Left renal cortex interstitium (tissue), 4 donors: ENCODE results near the gene ADAMTS14. TPM values are rescaled to one million over a fixed set of nuclear protein-coding genes. Genes with fewer than 3 reads are reported as not detected.
"Not testable (repeated sequence)": the region's sequence is repeated elsewhere in the genome, so short reads cannot be mapped to it uniquely, and the experiment has no call there.

Experiments used
- DNase-seq, 4 donors: peaks; one replicate each; pipeline ENCODE4 v3.0.0-alpha.2; 2013; ENCODE audit warnings: low read depth in 4 of 4, low spot score in 2 of 4, missing footprints in 1 of 4
- polyA plus RNA-seq, 4 donors: library from polyadenylated mRNA; unstranded; fragments of 120-200 nt; gene quantifications; one replicate each; pipeline ENCODE4 v1.2.1, GENCODE V29; 2013; ENCODE audit not compliant: insufficient read length in 4 of 4

ADAMTS14 gene
- polyA plus RNA-seq, 4 donors = 0.96 to 1.6 (median 1.4) TPM

DNA sequence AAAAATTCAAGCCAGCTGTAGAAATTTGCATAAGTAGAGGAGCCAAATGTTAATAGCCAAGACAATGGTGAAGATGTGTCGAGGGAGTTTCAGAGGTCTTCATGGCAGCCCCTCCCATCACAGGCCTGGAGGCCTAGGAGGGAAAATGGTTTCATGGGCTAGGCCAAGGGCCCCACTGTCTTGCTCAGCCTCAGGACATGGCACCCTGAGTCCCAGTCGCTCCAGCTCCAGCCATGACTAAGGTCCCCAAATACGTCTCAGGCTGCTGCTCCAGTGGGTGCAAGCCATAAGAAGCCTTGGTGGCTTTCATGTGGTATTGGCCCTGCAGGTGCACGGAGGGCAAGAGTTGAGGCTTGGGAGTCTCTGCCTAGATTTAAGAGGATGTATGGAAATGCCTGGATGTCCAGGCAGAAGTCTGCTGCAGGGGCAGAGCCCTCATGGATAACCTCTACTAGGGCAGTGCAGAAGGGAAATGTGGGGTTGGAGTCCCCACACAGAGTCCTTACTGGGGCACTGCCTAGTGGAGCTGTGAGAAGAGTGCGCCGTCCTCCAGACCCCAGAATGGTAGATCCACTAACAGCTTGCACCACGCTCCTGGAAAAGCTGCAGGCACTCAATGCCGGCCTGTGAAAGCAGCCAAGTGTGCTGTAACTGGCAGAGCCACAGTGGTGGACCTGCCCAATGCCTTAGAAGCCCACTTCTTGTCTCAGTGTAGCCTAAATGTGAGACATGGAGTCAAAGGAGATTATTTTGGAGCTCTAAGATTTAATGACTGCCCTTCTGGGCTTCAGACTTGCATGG lies 93.7 kb downstream of the ADAMTS14 start:
- no peak for DNase-seq

DNA sequence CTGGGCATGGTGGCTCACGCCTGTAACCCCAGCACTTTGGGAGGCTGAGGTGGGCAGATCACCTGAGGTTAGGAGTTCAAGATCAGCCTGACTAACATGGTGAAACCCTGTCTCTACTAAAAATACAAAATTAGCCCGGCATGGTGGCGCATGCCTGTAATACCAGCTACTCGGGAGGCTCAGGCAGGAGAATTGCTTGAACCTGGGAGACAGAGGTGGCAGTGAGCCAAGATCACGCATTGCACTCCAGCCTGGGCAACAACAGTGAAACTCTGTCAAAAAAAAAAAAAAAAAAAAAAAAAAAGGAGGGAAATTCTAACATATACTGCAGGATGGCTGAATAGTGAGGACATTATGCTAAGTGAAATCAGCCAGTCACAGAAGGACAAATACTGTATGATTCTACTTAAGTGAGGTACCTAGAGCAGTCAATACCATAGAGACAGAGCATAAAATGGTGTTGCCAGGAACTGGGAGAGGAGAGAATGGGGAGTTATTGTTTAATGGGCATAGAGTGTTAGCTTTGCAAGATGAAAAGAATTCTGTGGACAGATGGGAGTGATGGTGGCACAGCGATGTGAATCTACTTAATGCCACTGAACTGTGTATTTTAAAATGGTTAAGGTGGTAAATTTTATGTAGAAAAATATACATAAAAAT lies 95.8 kb downstream of the ADAMTS14 start:
- not testable (repeated sequence) for DNase-seq

DNA sequence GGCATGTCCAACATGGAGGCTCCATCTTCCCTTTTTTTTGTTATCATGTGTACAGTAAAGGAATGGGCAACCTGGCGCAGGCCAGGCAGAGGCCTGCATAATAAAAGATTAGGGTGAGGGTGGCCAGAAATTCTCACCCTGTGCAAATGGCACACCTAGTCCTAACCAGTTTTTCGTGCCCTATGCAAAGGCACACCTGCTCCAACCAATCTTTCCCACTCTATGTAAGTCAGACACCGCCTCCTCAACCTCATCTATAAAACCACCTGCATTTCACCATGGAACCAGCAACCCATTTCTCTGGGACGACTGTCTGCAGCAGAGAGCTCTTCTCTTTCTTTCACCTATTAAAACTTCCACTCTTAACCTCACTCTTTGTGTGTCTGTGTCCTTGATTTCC lies 96.8 kb downstream of the ADAMTS14 start:
- DNase-seq = no peak

DNA sequence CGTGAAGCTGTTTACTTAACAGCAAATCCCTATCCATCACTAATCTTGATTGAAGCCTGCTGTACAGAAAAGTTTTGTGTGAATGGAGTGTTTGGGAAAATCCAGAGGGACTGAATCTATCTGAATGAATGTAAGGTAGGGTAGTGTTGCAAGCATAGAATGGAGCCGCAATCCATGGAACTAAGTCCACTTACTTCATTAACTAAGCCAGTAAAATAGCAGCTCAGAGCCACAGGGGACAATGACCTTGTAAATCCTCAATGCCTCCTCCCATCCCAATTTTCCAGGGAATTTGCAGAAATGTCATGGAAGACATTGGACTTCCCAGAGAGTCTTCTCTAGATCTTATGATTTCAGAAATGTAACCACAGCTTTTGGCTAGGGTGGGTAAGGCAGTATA lies 97.7 kb downstream of the ADAMTS14 start:
- DNase-seq = no peak

DNA sequence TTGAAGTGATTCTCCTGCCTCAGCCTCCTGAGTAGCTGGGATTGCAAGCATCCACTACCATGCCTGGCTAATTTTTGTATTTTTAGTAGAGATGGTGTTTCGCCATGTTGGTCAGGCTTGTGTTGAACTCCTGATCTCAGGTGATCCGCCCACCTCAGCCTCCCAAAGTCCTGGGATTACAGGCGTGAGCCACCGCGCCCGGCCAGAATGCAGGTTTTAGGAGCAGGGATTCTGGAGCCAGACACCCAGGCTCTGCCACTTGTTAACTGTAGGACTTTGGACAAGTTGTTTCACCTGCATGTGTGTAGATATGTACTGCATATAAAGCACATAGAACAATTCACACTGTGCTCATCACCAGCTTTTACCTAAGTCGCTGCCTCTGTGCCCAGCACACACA lies 98.2 kb downstream of the ADAMTS14 start:
- DNase-seq = not testable (repeated sequence)

DNA sequence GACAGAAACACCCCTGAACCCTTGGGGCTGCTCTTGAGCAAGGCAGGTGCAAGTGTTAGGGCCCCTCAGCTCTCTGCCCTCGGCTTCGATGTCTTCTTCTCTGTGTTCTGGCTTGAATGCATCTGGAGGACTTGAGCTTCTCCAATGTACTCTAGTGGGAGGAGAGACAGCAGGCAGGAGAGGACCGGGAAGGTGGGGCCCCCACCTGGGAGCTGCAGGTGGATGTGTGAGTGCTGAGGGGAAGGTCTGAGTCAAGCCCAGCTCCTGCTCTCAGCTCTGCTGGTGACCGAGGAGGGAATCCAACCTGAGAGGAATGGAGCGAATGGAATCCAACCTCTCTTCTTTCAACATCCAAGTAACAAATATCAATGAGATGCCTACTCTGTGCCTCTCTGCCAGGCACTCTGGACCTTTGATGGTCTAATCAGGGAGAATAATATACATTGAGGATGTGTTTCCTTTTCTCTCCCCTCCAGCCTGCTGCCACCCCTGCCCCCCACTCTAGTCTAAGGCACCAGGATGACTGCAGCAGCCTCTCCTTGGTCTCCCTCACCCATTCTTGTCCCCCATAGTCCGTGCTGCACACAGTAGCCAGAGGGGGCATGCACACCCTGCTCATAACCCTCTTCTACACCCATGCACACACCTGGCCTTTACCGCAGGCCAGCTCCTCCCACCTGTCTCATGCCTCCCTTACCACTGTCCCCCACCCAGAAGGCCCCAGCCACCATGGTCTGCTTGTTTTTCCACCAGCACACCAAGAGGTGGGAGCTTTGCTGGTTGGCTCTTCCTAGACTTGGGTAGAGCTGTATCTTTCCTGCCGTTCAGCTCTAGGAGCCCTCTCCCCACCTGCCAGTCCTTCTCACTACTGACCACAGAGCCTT lies 99.2 kb downstream of the ADAMTS14 start:
- no peak for DNase-seq

DNA sequence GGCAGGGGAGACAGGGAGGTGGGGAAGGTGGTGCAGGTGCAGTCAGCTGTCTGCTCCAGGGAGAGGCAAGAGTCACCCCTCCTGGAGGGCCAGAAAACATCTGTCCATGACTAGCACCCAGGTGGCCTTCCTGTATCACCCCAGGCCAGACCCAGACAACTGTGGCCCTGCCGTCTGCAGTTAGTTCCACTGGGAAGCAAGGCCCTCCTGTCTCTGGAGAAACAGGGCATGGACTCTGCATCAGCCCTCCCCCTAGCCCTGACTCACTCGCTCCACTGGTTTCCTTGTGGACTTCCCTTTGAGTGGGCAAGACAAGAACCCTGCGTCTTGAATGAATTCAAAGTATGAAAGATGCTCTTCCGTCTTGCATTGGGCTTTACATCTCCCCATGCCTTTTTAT lies 100.3 kb downstream of the ADAMTS14 start:
- no peak for DNase-seq

DNA sequence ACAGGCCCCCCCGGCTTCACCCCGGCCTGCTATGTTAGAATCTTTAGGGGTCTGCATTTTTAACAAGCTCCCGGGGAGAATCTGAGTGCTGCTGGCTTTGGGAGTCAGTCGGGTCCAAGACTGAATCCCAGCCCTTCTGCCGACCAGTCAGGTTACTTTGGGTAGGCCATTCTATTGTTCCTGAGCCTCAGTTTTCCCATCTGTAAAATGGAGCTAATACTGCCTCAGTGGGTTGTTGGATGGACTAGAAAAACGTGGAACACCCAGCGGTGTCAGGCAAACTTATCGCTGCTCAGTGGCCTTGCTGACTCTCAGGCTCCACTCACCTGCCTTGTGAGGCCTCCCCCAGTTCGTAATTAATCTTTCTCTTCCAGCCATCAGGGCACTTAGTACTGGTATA lies 101.2 kb downstream of the ADAMTS14 start:
- no peak for DNase-seq

DNA sequence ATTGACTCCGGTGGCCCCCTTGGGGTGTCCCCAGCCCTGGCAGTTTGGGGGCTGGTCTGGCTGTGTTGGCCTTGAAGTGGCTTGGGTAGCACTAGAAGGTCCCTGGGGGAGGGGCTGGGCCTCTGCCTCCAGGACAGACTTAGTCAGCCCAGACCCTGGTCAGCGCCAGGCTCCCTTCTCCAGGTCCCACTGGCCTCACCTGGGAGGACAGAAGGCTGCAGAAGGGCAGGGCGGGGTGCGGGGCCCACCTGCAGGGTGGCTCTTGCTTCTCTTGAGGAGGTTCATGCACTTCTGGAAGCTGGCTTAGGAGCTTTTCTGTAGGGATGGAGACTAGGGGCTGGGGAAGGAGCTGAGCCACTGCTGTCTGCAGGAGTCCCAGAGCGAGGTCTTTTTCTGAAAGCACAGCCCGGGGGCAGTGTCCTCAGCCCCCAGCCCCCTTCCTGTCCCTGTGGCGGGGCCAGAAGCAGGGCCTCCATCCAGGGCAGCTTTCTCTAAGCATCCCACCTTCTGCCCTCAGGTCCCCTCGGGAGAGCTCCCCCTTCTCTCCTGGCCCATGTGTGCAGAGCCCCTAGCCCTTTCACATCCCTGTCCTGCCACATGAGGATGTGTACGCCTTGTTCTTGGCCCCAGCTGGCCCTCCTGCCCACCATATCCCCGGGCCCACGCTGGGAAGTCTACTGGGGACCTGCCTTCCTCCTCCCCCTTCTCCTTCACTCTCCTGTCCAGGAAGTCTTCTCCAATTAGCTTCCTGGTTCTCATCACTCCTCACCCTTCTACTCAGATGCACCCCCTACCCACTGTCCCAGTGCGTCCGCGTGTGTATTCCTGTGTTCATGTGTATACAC lies 101.9 kb downstream of the ADAMTS14 start:
- DNase-seq = no peak

DNA sequence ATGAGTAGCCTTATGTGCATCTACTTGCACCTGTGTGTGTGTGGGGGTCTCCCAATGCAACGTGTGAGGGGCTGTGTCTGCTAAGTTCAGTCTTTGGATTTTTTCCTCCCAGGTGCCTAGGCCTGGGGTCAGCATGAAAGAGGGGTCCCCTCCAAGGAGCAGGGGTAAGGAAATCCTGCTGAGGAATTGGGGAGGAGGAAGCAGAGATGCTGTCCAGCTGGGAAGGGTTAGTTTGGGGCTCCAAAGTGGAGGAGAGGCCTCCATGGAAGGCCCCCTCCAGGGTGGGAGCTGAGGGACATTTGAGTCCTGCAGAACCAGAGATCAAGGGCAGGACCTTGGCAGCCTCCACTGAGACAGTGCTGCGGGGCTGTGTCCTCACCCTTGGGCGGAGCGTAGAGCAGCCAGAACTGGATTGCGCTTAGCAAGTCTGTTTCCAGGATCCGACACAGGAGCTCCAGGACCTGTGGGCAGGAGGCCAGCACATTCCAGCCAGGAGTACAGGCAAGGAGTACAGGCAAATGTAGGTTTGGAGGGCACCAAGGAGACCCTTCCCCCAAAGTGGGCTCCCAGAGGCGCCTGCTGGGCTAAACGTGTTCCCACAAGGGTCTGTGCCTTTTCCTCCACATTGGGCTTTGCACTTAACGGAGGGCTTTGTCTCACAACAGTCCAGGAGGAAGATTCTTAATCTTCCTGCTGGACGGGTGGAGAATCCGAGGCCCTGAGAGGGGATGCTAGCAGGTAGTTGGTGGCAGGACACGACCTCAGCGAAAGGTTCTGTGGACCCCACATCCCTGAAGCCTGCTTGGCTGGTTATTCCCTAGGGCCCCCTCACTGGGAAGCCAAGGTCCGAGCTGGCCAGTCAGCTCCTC lies 102.7 kb downstream of the ADAMTS14 start:
- no peak for DNase-seq

DNA sequence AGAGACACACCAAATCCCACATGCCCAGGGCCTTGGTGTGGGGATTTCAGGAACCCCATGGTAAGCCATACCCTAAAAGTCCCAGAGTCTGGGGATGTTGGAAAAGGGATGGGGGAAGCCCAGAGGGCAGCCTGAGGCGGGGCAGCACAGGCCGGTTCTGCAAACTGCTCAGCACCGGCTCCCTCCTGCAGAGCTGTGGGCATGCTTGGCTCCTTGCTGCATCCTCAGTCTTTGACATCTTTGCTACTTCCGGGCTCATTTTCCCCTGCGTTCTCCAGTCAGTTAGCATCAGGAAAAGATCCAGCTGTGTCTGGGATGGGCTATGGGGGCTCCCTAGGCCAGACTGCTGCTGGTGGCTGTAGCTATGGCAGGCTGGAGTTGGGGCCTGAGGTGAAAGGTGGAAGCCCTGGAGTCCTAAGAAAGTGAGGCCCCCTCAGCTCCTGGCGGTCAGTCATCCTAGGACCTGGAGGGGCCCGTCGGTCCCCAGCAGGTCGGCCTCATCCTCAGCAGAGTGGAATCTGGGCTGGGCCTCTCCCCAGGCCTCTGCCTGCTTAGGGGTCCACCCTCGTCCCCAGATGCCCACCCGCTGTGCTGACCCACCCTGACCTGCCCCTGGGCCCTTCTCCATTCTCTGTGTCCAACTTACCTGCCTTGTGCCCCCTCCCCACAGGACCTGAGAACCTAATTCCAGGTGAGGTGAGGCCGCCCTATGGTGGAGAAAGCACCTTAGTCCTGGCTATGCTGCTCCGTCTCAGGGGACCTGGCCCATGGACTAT lies 103.6 kb downstream of the ADAMTS14 start:
- DNase-seq = no peak

DNA sequence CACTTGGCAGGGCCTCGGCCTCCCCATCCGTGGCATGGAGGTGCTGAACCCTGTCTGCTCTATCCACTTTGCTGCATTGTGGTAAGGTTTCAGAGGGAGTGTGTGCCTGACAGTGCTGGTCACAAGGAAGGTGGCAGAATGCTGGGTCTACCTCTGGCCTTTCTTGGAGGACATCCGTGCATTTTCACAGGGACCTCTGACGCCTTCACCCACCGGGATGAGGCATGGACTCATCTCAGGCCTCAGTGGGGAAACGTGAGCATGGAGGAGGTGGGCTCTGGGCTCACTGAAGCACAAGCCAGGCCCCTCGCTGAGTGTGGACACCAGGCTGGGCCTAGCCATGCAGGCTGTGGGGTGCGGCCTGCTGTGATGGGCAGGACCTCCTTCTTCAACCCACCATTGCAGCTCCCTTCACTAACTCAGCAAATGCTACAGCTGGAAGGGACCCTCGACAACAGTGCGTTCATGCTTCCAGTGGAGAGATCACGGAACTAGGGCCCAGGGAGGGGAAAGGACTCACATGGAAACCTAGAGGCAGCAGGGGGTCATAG lies 104.2 kb downstream of the ADAMTS14 start:
- DNase-seq = no peak

DNA sequence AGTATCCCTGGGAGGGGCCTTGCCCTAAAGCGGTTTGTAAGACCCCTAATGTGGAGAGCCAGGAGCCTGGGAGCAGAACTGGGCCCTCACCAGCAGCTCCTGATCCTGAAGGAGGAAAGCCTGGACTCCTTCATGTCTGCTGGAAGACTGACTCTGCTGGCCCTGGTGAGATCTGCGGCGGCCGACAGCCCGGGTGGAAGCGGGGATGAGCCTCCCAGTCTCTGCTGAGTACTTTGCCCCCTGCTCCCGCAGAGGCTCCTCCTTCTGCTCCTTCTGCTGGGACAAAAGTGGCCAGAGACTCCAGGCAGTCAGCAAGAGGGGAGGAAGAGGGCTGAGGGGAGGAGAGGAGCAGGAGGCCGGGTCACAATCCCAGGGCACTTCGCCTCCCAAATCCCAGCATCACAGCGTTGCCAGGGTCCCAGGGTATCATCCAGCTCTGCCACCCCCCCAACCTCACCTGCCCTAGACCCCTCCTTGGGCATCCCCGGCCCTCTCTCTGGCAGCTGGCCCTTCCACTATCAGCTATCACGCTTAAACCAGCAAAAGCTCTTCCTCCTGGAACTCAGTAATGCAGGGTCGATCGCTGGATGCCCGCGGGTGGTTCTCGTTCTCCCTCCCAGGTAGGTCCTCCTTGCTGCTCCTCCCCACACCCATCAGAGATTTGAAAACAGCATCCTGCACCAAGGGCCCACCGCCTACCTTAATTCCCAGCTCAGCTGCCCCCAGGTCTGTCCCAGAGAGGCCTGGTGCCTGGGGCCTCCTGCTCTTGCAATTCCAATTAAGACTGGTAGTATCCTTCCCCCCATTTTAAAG lies 105.0 kb downstream of the ADAMTS14 start:
- no peak for DNase-seq

DNA sequence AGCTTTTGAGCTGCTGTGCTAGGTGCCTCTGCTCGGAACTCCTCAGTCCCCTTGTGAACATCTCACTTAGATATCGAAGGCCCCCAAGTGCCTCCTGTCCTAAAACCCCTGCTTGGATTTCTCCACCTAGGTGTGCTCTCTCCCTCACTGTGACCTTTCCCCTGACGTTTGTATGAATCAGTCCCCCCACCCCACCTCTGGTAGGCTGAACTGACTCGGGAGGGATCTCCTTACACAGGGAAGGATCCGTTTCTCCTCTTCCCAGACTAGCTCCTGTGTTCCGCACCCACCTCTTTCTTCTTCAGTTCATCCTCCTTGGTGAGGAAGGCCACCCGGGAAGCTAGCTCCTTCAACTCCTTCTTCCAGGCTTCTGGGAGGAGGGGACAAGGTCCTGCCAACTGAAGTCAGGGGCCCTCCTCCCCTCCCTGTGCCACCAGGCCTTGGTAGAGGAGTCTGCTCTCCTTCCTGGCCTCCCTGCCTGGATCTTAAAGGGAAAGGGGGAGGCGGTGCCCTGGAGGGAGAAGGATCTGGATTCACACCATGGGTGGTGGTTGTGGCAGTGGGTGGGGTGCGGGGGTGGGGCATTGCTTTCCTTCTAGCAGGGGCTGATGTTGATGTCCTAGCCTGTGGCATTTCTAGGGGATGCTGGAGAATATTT lies 106.1 kb downstream of the ADAMTS14 start:
- DNase-seq = no peak

DNA sequence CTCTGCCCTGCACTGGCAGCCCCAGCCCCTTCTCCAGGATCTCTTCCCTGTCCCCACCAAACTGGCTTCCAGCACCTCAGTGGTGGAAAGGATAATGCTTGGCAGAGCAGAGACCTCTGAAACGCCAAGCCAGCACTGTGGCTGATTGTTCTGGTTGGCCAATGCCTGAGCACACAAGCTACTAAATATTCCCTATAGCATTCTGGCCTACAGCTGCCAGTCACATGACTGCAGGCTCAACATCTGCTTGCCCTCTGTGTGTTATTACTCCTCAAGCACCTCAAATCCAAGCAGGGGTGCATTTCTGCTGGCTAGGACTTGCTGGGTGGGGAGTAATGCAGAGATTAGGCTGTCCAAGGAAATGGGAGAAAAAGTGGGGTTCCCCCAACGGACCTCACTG lies 106.8 kb downstream of the ADAMTS14 start:
- no peak for DNase-seq

DNA sequence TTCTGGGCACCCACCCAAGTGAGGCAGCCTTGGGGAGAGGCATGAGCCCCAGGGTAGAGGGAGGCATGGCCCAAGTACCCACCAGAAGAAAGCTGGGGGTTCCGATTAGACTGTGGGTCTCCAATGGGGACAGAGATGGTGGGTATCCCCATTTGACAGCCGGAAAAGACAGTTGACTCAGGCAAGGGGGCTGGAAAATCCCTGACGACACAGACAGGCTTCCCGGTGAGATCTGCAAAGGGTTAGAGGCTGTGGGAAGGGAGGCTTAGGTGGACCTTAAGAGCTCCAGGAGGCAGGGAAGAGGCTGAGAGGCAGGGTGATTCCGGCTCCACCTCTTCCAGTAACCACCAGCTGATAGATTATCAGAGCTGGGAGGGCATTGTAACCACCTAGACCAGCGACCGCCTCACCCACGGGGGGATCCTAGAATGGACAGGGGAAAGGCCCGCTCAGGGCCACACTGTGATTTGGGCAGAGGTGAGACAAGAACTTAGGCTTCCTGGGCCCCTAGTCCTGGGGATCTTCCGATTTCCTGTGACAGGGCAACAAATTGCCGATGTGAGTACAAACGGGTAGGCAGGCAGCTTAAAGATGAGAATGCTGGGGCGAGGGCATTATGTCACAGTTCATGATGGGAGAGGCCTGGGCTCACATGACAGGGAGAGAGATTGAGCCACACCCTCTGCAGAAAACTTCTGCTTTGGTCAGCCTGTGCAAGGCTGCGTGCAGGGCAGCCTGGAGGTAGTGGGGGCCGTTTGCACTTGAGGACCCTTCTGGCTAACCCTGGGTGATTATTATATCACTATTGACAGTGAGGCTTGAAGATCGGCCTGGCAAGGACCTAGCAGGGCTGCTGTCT lies 107.4 kb downstream of the ADAMTS14 start:
- DNase-seq = no peak
